Natural killer cell (primary cell): ENCODE measurements around the gene MPZ. TPM values are rescaled to one million over a fixed set of nuclear protein-coding genes. Genes with fewer than 3 reads are reported as not detected.

ENCODE experiments used
- ATAC-seq, 3 donors: fragments of 150-1000 bp in 2 of 3; fragments of 200-7000 bp in 1 of 3; cut with Tn5 transposase; 1 replicate in 1 of 3; 2 replicates in 2 of 3; pipeline ENCODE4 v1.10.0; 2021; ENCODE audit warnings: mild to moderate bottlenecking in 2 of 3, moderate library complexity in 2 of 3
- DNase-seq, 2 donors: peaks; one replicate each; pipeline versions ENCODE4 v3.0.0 to v3.0.0-alpha.2; 2013 to 2021; ENCODE audit warnings: mixed read lengths in 1 of 2
- H3K27ac ChIP-seq: one replicate; pipeline ENCODE4 v1.5.1; 2013; ENCODE audit warnings: mild to moderate bottlenecking, low read length
- H3K27me3 ChIP-seq: one replicate; pipeline ENCODE4 v1.6.1; 2013; ENCODE audit warnings: low read length; ENCODE audit not compliant: control insufficient read depth, insufficient read depth
- H3K36me3 ChIP-seq: one replicate; pipeline ENCODE4 v1.6.1; 2013; ENCODE audit warnings: low read length; ENCODE audit not compliant: control insufficient read depth, insufficient read depth
- H3K4me1 ChIP-seq: one replicate; pipeline ENCODE4 v1.6.1; 2013; ENCODE audit warnings: low read length; ENCODE audit not compliant: control insufficient read depth, insufficient read depth
- H3K4me3 ChIP-seq: one replicate; pipeline ENCODE4 v1.5.1; 2013; ENCODE audit warnings: low read length
- H3K9me3 ChIP-seq: one replicate; pipeline ENCODE4 v1.6.1; 2013; ENCODE audit warnings: low read length; ENCODE audit not compliant: control insufficient read depth, insufficient read depth
- H3K27ac Mint-ChIP-seq, 2 donors: one replicate each; pipeline ENCODE4 v1.8.0; 2022; ENCODE audit warnings: mild to moderate bottlenecking in 2 of 2, mixed read lengths in 2 of 2, moderate library complexity in 1 of 2
- H3K27me3 Mint-ChIP-seq, 2 donors: one replicate each; pipeline ENCODE4 v1.8.0; 2022; ENCODE audit warnings: low read depth in 2 of 2, mixed read lengths in 2 of 2
- H3K36me3 Mint-ChIP-seq: one replicate; pipeline ENCODE4 v1.8.0; 2022; ENCODE audit warnings: mixed read lengths
- H3K4me1 Mint-ChIP-seq, 2 donors: one replicate each; pipeline ENCODE4 v1.8.0; 2022; ENCODE audit warnings: mixed read lengths in 2 of 2
- H3K4me3 Mint-ChIP-seq: one replicate; pipeline ENCODE4 v1.8.0; 2022; ENCODE audit warnings: mild to moderate bottlenecking, moderate library complexity, mixed read lengths
- H3K9me3 Mint-ChIP-seq, 2 donors: one replicate each; pipeline ENCODE4 v1.8.0; 2022; ENCODE audit warnings: mixed read lengths in 2 of 2
- WGBS: methylation state at CpG from one replicate; pipeline ENCODE4 v1.1.7; 2013; ENCODE audit warnings: missing lambda C conversion rate; ENCODE audit not compliant: insufficient coverage; 5-methylcytosine and 5-hydroxymethylcytosine counted together
- intact Hi-C: fragments of 100-400 bp; cut with micrococcal nuclease; formaldehyde crosslinking; loops from one replicate; pipeline ENCODE4 v1.14.2; 2022
- total RNA-seq, 4 donors: library from RNA; stranded (reverse); fragments of 120-200 nt in 1 of 4; gene quantifications; one replicate each; pipeline versions ENCODE4 v1.2.3 to v1.2.4, GENCODE V29; 2013 to 2022
- TF ChIP-seq, protein P1 (sequence below): fragments of 200-600 bp; IDR thresholded peaks from one replicate; pipeline ENCODE4 v1.8.0; 2022; ENCODE audit warnings: antibody characterized with exemption

Gene MPZ
- total RNA-seq, 3 donors from 2014 or later (not counting 1 experiment from before 2014, with no cell fraction given), result 4.6 to 9.0 (median 8.7) TPM

GRCh38 chr1:161266202-161266601 lies 43.6 kb downstream of the MPZ start:
- intact Hi-C loops, result no loop called here
- TF ChIP-seq, protein P1, sequence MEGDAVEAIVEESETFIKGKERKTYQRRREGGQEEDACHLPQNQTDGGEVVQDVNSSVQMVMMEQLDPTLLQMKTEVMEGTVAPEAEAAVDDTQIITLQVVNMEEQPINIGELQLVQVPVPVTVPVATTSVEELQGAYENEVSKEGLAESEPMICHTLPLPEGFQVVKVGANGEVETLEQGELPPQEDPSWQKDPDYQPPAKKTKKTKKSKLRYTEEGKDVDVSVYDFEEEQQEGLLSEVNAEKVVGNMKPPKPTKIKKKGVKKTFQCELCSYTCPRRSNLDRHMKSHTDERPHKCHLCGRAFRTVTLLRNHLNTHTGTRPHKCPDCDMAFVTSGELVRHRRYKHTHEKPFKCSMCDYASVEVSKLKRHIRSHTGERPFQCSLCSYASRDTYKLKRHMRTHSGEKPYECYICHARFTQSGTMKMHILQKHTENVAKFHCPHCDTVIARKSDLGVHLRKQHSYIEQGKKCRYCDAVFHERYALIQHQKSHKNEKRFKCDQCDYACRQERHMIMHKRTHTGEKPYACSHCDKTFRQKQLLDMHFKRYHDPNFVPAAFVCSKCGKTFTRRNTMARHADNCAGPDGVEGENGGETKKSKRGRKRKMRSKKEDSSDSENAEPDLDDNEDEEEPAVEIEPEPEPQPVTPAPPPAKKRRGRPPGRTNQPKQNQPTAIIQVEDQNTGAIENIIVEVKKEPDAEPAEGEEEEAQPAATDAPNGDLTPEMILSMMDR, result no peak
- H3K27ac Mint-ChIP-seq, result no peak overlapping the region

DNA sequence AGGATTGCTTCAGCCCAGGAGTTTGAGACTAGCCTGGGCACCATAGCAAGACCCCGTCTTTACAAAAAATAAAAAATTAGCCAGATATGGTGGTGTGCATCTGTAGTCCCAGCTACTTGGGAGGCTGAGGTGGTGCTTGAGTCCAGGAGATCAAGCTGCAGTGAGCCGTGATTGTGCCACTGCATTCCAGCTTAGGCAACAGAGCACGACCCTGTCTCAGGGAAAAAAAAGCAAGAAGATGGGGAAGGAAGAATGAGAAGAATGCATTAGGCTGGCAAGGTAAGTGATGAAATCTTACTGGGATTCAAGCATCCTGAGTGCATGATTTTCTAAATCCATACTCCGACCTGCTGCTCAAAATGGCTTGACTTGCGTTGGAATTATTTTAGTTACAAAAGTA lies 44.5 kb downstream of the MPZ start:
- H3K36me3 Mint-ChIP-seq, result no peaks in the 10 kb centered on the region
- H3K27ac Mint-ChIP-seq, result no peak overlapping the region
- H3K27me3 Mint-ChIP-seq, result peaks cover 15 to 18% of the 10 kb centered on the region in 2 donors
- Histone ChIP-seq H3K9me3 (no peaks in the 10 kb centered on the region), H3K27ac (no peak overlapping the region), H3K36me3 (no peaks in the 10 kb centered on the region), H3K4me3 (no peak overlapping the region), H3K4me1 (no peaks in the 10 kb centered on the region), H3K27me3 (peaks cover 6% of the 10 kb centered on the region)
- no peak for DNase-seq
- no peak for ATAC-seq
- peaks cover 0 to 5% of the 10 kb centered on the region in 2 donors for H3K4me1 Mint-ChIP-seq
- 95% methylated on average over 5 of the region's 5 CpGs for WGBS
- no peak overlapping the region for H3K4me3 Mint-ChIP-seq
- TF ChIP-seq, protein P1, result no peak
- intact Hi-C loops, result no loop called here
- H3K9me3 Mint-ChIP-seq, result no peaks in the 10 kb centered on the region

More at GRCh38 chr1:161266202-161266601, 43.6 kb downstream of the MPZ start:
- Histone ChIP-seq H3K27ac (no peak overlapping the region), H3K27me3 (peaks cover under 1% of the 10 kb centered on the region), H3K4me3 (no peak overlapping the region), H3K4me1 (no peaks in the 10 kb centered on the region), H3K9me3 (no peaks in the 10 kb centered on the region), H3K36me3 (no peaks in the 10 kb centered on the region)
- no peak for ATAC-seq
- no peak overlapping the region for H3K4me3 Mint-ChIP-seq
- peaks cover 7 to 9% of the 10 kb centered on the region in 2 donors for H3K27me3 Mint-ChIP-seq
- no peak for DNase-seq
- H3K36me3 Mint-ChIP-seq, result no peaks in the 10 kb centered on the region
- H3K4me1 Mint-ChIP-seq, result peaks cover 0 to 5% of the 10 kb centered on the region in 2 donors
- no peaks in the 10 kb centered on the region for H3K9me3 Mint-ChIP-seq
- WGBS, result 100% methylated on average over 1 of the region's 3 CpGs

DNA sequence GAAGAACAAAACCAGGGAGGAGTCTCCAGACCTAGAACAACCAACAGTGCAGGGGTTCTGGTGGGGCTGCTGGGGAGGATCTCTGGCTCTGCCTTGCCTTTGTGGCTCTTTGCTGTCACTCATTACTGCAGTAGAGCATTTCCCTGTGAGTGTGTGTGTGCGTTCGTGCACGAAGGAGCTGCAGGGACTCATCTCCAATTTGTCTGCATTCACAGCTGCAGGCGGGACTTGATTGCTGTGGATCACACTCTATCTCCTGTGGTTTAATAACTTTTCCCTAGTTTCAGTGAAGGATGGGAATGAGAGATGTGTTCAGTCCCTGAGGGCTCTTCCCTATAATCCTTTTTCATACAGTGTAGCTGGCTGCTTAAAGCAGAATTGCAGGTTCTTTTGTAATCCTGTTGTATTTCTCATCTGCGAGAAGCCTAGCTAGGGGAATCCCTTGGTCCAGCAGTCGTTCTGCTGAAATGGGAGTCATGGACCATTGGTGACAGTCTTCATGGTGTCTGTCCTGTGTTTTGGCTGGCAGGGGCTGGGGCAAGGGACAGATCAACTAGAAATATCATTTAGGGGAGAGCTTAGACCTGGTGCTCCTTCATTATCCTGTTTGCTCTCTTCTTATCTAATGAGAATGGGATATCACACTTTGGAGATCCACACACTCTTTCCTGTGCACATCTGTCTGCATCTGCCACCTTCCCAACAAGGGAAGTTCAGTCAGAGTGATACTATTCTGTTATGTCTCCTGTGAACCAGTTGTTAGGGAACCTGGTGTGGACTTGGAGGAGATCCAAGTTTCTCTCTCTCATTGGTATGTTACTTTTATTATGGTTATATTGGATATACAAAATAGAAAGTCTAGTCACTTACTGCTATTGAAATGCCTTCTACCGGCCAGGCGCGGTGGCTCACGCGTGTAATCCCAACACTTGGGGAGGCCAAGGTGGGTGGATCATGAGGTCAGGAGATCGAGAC lies 48.2 kb downstream of the MPZ start:
- DNase-seq (no peak), ATAC-seq (no peak)
- Histone ChIP-seq H3K27me3 (peaks cover 21% of the 10 kb centered on the region), H3K9me3 (peaks cover 13% of the 10 kb centered on the region), H3K36me3 (no peaks in the 10 kb centered on the region), H3K4me1 (peaks cover 13% of the 10 kb centered on the region), H3K4me3 (no peak overlapping the region), H3K27ac (no peak overlapping the region)
- no peak overlapping the region for H3K27ac Mint-ChIP-seq
- H3K4me3 Mint-ChIP-seq, result no peak overlapping the region
- intact Hi-C loops, result no loop called here
- H3K4me1 Mint-ChIP-seq, result peaks cover 12 to 15% of the 10 kb centered on the region in 2 donors
- H3K36me3 Mint-ChIP-seq, result peaks cover 17% of the 10 kb centered on the region
- 79% methylated on average over 6 of the region's 12 CpGs for WGBS
- TF ChIP-seq, protein P1, result no peak
- peaks cover 43 to 49% of the 10 kb centered on the region in 2 donors for H3K27me3 Mint-ChIP-seq
- H3K9me3 Mint-ChIP-seq, result peaks cover 0 to 7% of the 10 kb centered on the region in 2 donors
